Body of pancreas (tissue), 4 donors: ENCODE data around the gene RUNX3. TPM values are rescaled to one million over a fixed set of nuclear protein-coding genes. Genes with fewer than 3 reads are reported as not detected.

Experiments used
- ATAC-seq: fragments of 150-250 bp; one replicate; pipeline ENCODE4 v1.9.1; 2016
- DNase-seq, 4 donors: peaks; one replicate each; pipeline ENCODE4 v3.0.0-alpha.2; 2019
- H3K27ac ChIP-seq, 4 donors: fragments of 200-600 bp; sonication (generic); 1 replicate in 3 of 4; 2 replicates in 1 of 4; pipeline versions ENCODE4 v1.5.1 to v1.6.1; 2016 to 2019; ENCODE audit warnings: mild to moderate bottlenecking in 1 of 4, mixed read lengths in 1 of 4, moderate library complexity in 1 of 4
- H3K27me3 ChIP-seq, 2 donors: fragments of 200-600 bp; sonication (generic); one replicate each; pipeline ENCODE4 v1.6.0; 2016; ENCODE audit warnings: mild to moderate bottlenecking in 1 of 2
- H3K36me3 ChIP-seq, 2 donors: fragments of 200-600 bp; sonication (generic); replicated peaks in 1 of 2; 2 replicates each; pipeline ENCODE4 v1.5.1; 2016; ENCODE audit warnings: low read depth in 2 of 2; ENCODE audit not compliant: insufficient read depth in 1 of 2
- H3K4me1 ChIP-seq: fragments of 200-600 bp; sonication (generic); one replicate; pipeline ENCODE4 v1.6.0; 2016
- H3K4me3 ChIP-seq, 2 donors: fragments of 200-600 bp; sonication (generic); 1 replicate in 1 of 2; 2 replicates in 1 of 2; pipeline ENCODE4 v1.5.1; 2016 to 2019
- H3K9me3 ChIP-seq, 3 donors: fragments of 200-600 bp; sonication (generic); 1 replicate in 2 of 3; 2 replicates in 1 of 3; pipeline ENCODE4 v1.5.1; 2016
- POLR2A ChIP-seq, 3 donors: fragments of 450-650 bp; IDR thresholded peaks; one replicate each; pipeline ENCODE4 v1.6.1; 2016; ENCODE audit warnings: antibody characterized with exemption in 3 of 3, mild to moderate bottlenecking in 2 of 3
- WGBS, 2 donors: methylation state at CpG; one replicate each; pipeline ENCODE4 v1.1.5; 2017; 5-methylcytosine and 5-hydroxymethylcytosine counted together
- intact Hi-C: fragments of 100-400 bp; cut with DNase I; formaldehyde crosslinking; loops from one replicate; pipeline ENCODE4 v1.15.1; 2023
- total RNA-seq, 2 donors: library from RNA; depleted of rRNA; stranded (reverse); fragments of >200 nt; gene quantifications; one replicate each; pipeline ENCODE4 v1.1.0, GENCODE V29; 2016
- TF ChIP-seq, protein P1 (sequence below), 7 experiments: fragments of 450-650 bp in 4 of 7; fragments of 200-600 bp in 3 of 7; sonication (generic) in 3 of 7; IDR thresholded peaks; one replicate each; pipeline ENCODE4 v1.5.1; 2016 to 2019; ENCODE audit warnings: antibody characterized with exemption in 7 of 7

Gene RUNX3
- total RNA-seq, 2 donors from 2014 or later = 0.26 TPM; not detected in 1

DNA sequence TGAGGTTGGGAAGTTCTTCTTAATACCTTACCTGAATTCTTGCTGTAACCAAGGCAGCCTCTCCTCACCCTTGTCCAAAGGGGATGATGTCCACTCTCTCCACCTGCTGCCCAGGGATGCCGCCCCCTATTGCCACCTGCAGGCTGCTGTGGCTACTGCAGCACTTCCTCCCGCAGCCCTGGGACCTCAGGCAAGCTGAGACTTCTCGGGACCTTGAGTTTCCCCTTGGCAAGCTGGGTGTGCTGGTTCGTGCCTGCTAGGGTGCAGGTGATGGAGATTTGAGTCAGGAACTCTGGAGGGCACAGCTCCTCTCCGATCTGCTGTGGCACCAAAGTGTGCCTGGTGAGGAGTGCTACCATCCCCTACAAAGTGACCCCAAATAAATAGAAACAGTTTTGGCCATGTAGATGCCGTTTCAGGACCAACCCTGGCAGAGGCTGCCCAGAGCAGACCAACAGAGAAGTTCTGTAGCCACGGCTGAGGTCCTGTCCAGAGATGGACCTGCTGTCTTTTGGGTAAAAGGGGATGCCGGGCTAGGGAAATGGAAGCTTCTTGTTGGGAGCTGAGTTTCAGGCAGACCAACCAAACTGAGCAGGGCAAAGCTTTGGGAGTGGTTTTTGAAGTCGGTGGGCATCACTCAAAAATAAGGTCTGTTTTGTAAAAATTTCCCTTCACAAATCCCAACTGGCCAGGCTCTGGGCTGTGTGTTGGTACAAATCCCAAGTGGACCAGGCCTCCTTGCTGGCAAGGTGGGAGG lies 31.7 kb downstream of the RUNX3 start:
- H3K27me3 ChIP-seq = peaks cover 0 to 4% of the 10 kb centered on the region in 2 donors
- H3K27ac ChIP-seq = no peak overlapping the region
- no peak for TF ChIP-seq POLR2A (IDR thresholded peaks at IDR 0.05)
- TF ChIP-seq, protein P1, sequence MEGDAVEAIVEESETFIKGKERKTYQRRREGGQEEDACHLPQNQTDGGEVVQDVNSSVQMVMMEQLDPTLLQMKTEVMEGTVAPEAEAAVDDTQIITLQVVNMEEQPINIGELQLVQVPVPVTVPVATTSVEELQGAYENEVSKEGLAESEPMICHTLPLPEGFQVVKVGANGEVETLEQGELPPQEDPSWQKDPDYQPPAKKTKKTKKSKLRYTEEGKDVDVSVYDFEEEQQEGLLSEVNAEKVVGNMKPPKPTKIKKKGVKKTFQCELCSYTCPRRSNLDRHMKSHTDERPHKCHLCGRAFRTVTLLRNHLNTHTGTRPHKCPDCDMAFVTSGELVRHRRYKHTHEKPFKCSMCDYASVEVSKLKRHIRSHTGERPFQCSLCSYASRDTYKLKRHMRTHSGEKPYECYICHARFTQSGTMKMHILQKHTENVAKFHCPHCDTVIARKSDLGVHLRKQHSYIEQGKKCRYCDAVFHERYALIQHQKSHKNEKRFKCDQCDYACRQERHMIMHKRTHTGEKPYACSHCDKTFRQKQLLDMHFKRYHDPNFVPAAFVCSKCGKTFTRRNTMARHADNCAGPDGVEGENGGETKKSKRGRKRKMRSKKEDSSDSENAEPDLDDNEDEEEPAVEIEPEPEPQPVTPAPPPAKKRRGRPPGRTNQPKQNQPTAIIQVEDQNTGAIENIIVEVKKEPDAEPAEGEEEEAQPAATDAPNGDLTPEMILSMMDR (IDR thresholded peaks at IDR 0.05) = peak; percentile 50 to 73 (median 62)
- ATAC-seq (peak; percentile 50), DNase-seq (peak; percentile 42 to 61 (median 46))
- H3K4me3 ChIP-seq = no peak overlapping the region
- H3K36me3 ChIP-seq = no peaks in the 10 kb centered on the region
- no peaks in the 10 kb centered on the region for H3K4me1 ChIP-seq
- 24 to 27% methylated on average over 7 to 9 of the region's 9 CpGs for WGBS, 2 donors
- intact Hi-C loops = no loop called here
- H3K9me3 ChIP-seq = no peaks in the 10 kb centered on the region

DNA sequence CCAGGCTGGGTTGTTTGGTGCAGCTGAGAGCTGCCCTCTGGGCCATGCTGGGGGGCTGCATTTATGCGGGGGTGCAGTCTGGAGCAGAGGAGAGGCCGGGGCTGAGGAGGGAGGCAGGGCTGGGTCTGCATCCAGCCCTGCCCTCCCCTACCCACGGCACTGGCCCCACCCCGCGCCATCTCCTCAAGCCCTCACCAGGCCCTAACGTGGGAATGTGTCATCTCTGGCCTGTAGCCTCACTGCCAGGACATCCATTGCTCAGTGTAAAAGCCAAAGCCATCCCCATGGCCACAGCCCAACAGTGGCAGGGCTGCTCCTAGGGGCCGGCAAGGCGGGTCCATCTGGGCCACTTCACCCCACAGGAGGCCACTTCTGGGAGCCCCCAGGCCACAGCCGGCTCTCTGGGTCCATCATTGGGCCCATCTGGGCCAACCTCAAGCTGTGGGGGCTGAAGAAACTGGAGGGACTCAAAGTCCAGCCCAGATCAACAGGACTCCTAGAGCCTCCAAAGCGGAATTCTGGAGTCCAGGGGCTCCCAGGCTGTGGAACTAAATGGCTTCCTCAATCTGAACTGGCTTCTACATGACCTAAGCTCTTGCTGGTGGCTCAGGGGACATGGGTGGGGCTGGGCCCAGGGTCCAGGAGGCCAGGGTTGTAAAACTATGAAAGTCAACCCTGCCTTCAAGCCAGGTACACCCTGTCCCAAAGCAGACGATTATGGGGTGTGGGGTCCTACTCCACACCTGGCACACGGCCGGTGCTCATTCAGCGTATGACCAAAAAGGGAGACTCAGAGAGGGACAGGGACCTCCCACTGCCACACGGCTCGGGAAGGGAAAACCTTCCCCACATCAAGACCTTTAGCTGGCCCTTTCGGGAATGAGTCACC lies 32.6 kb downstream of the RUNX3 start:
- Histone ChIP-seq H3K27me3 (peaks cover 0 to 4% of the 10 kb centered on the region in 2 donors), H3K27ac (no peak overlapping the region), H3K4me3 (no peak overlapping the region), H3K36me3 (no peaks in the 10 kb centered on the region), H3K4me1 (no peaks in the 10 kb centered on the region), H3K9me3 (no peaks in the 10 kb centered on the region)
- TF ChIP-seq, protein P1 (IDR thresholded peaks at IDR 0.05) = no peak
- TF ChIP-seq POLR2A (IDR thresholded peaks at IDR 0.05) = no peak
- DNase-seq (no peak), ATAC-seq (no peak)
- WGBS, 2 donors = 53 to 55% methylated on average over 6 to 17 of the region's 17 CpGs
- intact Hi-C loops = no loop called here

DNA sequence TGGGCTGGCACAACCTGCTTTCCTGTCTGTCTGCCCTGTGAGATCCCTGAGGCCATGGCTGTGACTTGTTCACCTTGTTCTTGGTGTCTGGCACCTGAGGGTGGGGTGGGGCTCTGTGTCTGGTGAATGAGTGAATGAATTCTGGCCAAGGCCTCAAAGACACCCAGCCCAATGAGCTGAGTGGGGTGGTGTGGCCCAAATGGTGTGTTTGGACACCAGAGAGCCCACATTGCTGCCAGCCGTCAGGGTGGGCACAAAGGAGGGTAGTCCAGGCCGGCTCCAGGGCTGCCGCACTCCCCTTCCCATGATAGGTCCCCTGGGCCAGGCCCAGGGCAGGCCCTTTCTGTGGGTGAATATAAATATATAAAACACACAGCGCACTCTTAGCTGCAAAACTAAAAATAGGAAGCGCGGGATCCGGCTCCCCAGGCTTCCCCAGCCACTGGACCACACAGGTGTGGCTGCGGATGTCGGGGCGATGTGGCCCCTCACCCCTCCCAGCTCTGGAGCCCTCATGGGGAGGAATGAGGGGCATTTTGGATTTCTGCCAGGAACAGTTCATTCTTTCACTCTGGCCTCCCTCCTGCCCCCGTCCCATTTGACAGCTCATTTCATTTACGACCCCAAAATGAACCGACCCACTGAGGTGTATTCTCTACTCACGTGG lies 33.3 kb downstream of the RUNX3 start:
- DNase-seq = no peak
- intact Hi-C loops = no loop called here
- no peaks in the 10 kb centered on the region for H3K4me1 ChIP-seq
- H3K9me3 ChIP-seq = no peaks in the 10 kb centered on the region
- no peak overlapping the region for H3K27ac ChIP-seq
- no peaks in the 10 kb centered on the region for H3K36me3 ChIP-seq
- 79 to 87% methylated on average over 14 of the region's 14 CpGs for WGBS, 2 donors
- ATAC-seq = no peak
- no peak overlapping the region for H3K4me3 ChIP-seq
- peaks cover 0 to 4% of the 10 kb centered on the region in 2 donors for H3K27me3 ChIP-seq
- TF ChIP-seq POLR2A (IDR thresholded peaks at IDR 0.05) = no peak
- TF ChIP-seq, protein P1 (IDR thresholded peaks at IDR 0.05) = no peak

DNA sequence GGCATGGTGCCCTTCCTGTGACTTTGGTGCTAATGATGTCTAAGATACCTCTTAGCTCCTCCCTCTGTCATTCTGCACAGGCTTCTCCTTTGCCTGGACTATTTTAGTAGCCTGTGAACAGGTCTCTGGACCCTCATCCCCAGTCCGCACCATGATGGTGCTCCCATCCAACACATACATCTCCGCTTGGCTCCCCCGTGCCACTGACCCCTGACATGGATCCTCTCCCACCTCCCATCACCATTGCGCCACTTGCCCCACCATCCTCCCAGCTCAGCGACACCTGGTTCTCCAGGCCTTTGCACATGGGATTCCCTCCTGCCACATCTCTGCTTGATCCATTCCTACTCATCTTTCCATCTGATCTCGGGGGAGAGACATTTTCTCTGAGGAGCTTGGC lies 33.9 kb downstream of the RUNX3 start:
- TF ChIP-seq, protein P1 (IDR thresholded peaks at IDR 0.05) = no peak
- TF ChIP-seq POLR2A (IDR thresholded peaks at IDR 0.05) = no peak
- WGBS, 2 donors = 88 to 91% methylated on average over 6 of the region's 6 CpGs
- Histone ChIP-seq H3K36me3 (no peaks in the 10 kb centered on the region), H3K27ac (no peak overlapping the region), H3K9me3 (no peaks in the 10 kb centered on the region), H3K27me3 (peaks cover 0 to 1% of the 10 kb centered on the region in 2 donors), H3K4me3 (no peak overlapping the region), H3K4me1 (no peaks in the 10 kb centered on the region)
- intact Hi-C loops = no loop called here
- no peak for ATAC-seq
- DNase-seq = no peak
